SK-N-MC (cell line): ENCODE measurements around the gene KCNJ4.

ENCODE experiments used
- EZH2 ChIP-seq: fragments of 200-600 bp; sonication (generic); IDR thresholded peaks from one replicate; pipeline ENCODE4 v1.6.1; 2017; ENCODE audit warnings: antibody characterized with exemption
- FOXP2 ChIP-seq: optimal IDR thresholded peaks from 2 replicates; pipeline ENCODE3; 2011; ENCODE audit warnings: mild to moderate bottlenecking, moderate library complexity; ENCODE audit not compliant: insufficient read depth; ENCODE audit errors: extremely low read length, control extremely low read depth
- POLR2AphosphoS5 ChIP-seq: IDR thresholded peaks from 2 replicates; pipeline ENCODE4 v1.6.1; 2012; ENCODE audit warnings: mild to moderate bottlenecking, low read depth, low read length, borderline replicate concordance

- TF ChIP-seq EZH2 (no peak), FOXP2 (no peak), POLR2AphosphoS5 (peak; percentile 64)
These were observed 57.6 kb downstream of the KCNJ4 start for GRCh38 chr22:38397189-38398085.
